ENCODE results near the gene BBOF1. TPM values are rescaled to one million over a fixed set of nuclear protein-coding genes. Genes with fewer than 3 reads are reported as not detected.

Gene BBOF1
- total and polyA plus RNA-seq, 9 of the 15 experiments (the other 6 are each of a cell fraction or from before 2014, with no cell fraction given), result 1.3 to 4.9 (median 4.2) TPM

DNA sequence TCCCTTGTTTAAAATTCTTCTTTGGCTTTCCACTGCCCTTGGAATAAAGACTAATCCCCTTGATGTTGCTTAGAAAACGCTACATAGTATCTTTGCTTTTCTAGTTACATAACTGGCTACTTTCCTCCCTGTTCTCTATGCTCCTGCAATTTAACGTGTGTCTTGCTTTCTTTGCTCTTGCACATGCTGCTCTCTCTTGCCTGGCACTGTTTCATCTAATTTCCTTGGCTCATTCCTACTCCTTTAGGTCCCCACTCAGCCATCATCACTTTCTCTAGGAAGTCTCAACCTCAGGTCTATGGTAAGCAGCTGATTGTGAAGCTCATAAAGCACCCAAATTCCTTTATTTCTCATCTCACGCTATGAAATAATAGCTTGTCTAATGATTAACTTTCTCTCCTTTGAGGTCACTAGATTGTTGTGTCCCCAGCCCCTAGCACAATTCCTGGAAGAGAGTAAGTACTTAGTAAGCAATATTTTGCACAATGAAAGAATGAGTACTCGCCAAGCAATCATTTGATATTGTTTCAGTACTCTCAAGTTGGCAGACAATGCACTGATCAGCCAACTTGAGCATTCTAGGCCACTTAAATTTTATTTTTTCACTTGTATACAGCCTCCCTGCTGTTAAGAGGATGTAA, 61.8 kb downstream of the BBOF1 start:
- POLR2A ChIA-PET, result no interaction called here
- H3K4me1 ChIP-seq (replicated peaks in 1 of 2; ENCODE audit: control insufficient read depth in 2 of 2, insufficient read depth in 2 of 2, low read length in 2 of 2), result peaks cover 5 to 15% of the 10 kb centered on the region in 2 experiments; a peak in 4 of 5 replicates
- CTCF ChIA-PET (ENCODE audit: low intra/inter-chr PET ratio), result no interaction called here
- WGBS (ENCODE audit: insufficient coverage, low coverage, missing lambda C conversion rate), result 17% methylated on average over 4 of the region's 4 CpGs
- no peak for ATAC-seq
- H3K9me3 ChIP-seq (replicated peaks; ENCODE audit: control insufficient read depth, insufficient read depth, low read depth, low read length), result no peaks in the 10 kb centered on the region
- no peak overlapping the region for H3K4me2 ChIP-seq (ENCODE audit: insufficient read depth, low read length)
- H3K36me3 ChIP-seq (ENCODE audit: control insufficient read depth, insufficient read depth, low read length), result no peaks in the 10 kb centered on the region
- DNase-seq (ENCODE audit: extremely low read depth in 1 of 4, low spot score in 3 of 4), result no peak
- no peak overlapping the region for H3K4me3 ChIP-seq
- H3K9ac ChIP-seq (ENCODE audit: insufficient read depth in 1 of 2, low read depth in 2 of 2, low read length in 2 of 2), result no peak overlapping the region
- H3K27ac ChIP-seq (ENCODE audit: extremely low read depth, low read depth, low read length), result no peak overlapping the region
- no peaks in the 10 kb centered on the region for H4K20me1 ChIP-seq (replicated peaks; ENCODE audit: control insufficient read depth, insufficient read depth, low read length)
- BruUV-seq (replicated peaks), result no TSS peak
- H2AFZ ChIP-seq (ENCODE audit: low read depth, low read length), result no peak overlapping the region
- no peak for TF ChIP-seq BHLHE40 (IDR thresholded peaks at IDR 0.05; ENCODE audit: low read length)
- no peak for TF ChIP-seq SRSF3 (IDR thresholded peaks at IDR 0.05; ENCODE audit: insufficient read depth, low read length)
- no peak for TF ChIP-seq THAP7 (CRISPR knock-in tag; IDR thresholded peaks at IDR 0.05)
- no peak for TF ChIP-seq TFAM (CRISPR knock-in tag; conservative IDR thresholded peaks at IDR 0.05)
- no peak for TF ChIP-seq TAF15 (IDR thresholded peaks at IDR 0.05; ENCODE audit: low read depth, low read length)
- TF ChIP-seq, protein P1, sequence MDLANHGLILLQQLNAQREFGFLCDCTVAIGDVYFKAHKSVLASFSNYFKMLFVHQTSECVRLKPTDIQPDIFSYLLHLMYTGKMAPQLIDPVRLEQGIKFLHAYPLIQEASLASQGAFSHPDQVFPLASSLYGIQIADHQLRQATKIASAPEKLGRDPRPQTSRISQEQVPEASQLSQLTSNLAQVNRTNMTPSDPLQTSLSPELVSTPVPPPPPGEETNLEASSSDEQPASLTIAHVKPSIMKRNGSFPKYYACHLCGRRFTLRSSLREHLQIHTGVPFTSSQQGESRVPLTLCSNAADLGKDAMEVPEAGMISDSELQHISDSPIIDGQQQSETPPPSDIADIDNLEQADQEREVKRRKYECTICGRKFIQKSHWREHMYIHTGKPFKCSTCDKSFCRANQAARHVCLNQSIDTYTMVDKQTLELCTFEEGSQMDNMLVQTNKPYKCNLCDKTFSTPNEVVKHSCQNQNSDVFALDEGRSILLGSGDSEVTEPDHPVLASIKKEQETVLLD (IDR thresholded peaks at IDR 0.05), result no peak
- no peak for TF ChIP-seq ZNF316 (IDR thresholded peaks at IDR 0.05)
- no peak for TF ChIP-seq HCFC1 (IDR thresholded peaks at IDR 0.05; ENCODE audit: low read depth, low read length)
- no peak for TF ChIP-seq ZNF77 (CRISPR knock-in tag; IDR thresholded peaks at IDR 0.05)
- TF ChIP-seq ZNF668 (CRISPR knock-in tag; IDR thresholded peaks at IDR 0.05), result no peak
- TF ChIP-seq TCFL5 (CRISPR knock-in tag; conservative IDR thresholded peaks at IDR 0.05), result no peak
- no peak for TF ChIP-seq RB1 (IDR thresholded peaks at IDR 0.05; ENCODE audit: low read depth)
- no peak for TF ChIP-seq CBFA2T2 (conservative IDR thresholded peaks at IDR 0.05)
- TF ChIP-seq DLX4 (CRISPR knock-in tag; IDR thresholded peaks at IDR 0.05), result no peak
- no peaks in the 10 kb centered on the region for H3K27me3 ChIP-seq (ENCODE audit: control insufficient read depth in 2 of 2, insufficient read depth in 2 of 2, low read length in 2 of 2)
- in situ Hi-C loops (cut with MboI) (no loop called here), intact Hi-C loops (cut with micrococcal nuclease) (no loop called here)
- peaks cover 17% of the 10 kb centered on the region for H3K79me2 ChIP-seq (ENCODE audit: control insufficient read depth, insufficient read depth, low read length)
- no peaks in the 10 kb centered on the region for H3K9me1 ChIP-seq (ENCODE audit: control insufficient read depth, insufficient read depth, low read length)
- no peak for FAIRE-seq

Data from K562 (cell line).